AG04450 (cell line): Measurements from ENCODE around the gene AMOTL2. TPM values are rescaled to one million over a fixed set of nuclear protein-coding genes. Genes with fewer than 3 reads are reported as not detected.
A peak's percentile ranks its signal among the peaks of the same experiment; 100 is the strongest.

Experiments
- CTCF ChIA-PET: fragments of 300-600, 350-600 bp; formaldehyde crosslinking; extraction: SDS; loops from one replicate; lab custom pipeline; 2022; ENCODE audit warnings: antibody characterized with exemption, inconsistent platforms; lab: Charles Lee
- POLR2A ChIA-PET: fragments of 350-600 bp; formaldehyde crosslinking; extraction: SDS; loops from one replicate; lab custom pipeline; 2021; ENCODE audit warnings: antibody characterized with exemption, inconsistent platforms; lab: Yijun Ruan, JAX
- DNase-seq: peaks from one replicate; pipeline ENCODE4 v3.0.0-alpha.2; 2011; ENCODE audit warnings: low read depth, low spot score
- H3K27ac ChIP-seq: one replicate; pipeline ENCODE4 v1.5.1; 2012; ENCODE audit warnings: low read depth, low read length, control low read depth
- H3K27me3 ChIP-seq: one replicate; pipeline ENCODE4 v1.6.0; 2012; ENCODE audit warnings: low read length; ENCODE audit not compliant: control insufficient read depth, insufficient read depth
- H3K4me3 ChIP-seq: 2 replicates; pipeline ENCODE4 v1.5.1; 2011; ENCODE audit warnings: mild to moderate bottlenecking, low read depth, low read length, control low read depth
- H3K9me3 ChIP-seq: 2 replicates; pipeline ENCODE4 v1.5.1; 2012; ENCODE audit warnings: low read length; ENCODE audit not compliant: control insufficient read depth, insufficient read depth
- polyA plus RNA-seq: library from polyadenylated mRNA; depleted of rRNA; stranded (reverse); fragments of >200 nt; gene quantifications from 2 replicates; pipeline ENCODE4 v1.2.3, GENCODE V29; 2011
- TF ChIP-seq, protein P1 (sequence below): IDR thresholded peaks from 2 replicates; pipeline ENCODE4 v1.5.1; 2011; ENCODE audit warnings: low read depth, low read length, control low read depth, inconsistent platforms

Gene AMOTL2
- polyA plus RNA-seq, 1 experiment, result 74.5 TPM

DNA sequence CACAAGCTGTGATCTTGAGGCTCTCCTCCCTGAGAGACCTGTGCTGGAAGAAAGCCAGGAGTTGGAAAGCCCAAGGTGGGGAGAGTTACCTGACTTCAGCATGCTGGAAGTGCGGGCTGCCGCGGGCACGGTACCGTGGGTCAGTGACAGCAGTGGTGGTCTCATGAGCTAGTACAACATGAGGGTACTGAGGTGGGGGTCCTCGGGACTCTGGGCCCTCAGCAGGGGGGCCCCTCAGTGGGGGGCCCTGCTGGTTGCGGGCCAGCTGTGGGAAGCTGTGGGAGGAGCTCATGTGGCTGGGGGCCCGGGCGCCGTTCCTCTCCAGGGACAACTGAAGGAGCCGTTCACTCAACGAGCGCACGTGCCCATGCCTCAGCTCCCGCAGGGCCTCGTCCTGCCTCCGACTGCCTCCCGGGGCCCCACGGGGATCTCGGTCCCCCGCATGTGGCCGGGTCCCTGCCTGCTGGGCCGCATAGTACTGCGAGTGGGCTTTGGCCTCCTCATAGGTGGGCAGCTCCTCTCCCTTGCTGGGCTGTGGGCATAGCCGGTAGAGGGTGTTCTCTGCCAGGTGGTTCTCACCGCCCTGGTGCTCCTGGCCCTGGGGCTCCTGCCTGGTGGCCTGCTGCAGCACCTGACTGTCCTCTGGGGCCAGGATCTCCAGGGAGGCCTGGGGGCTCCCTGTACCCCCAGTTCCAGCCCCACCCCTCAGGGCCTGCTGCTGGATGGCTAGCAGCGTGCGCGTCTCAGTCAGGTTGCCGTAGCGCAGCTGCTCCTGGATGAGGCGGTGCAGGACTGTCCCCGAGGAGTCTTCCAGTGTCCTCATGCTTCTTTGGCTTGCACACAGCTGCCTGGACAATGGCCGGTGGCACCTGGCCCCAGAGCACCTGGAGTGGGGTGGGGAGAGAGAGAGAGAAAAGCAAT lies 3.4 kb downstream of the AMOTL2 start:
- TF ChIP-seq, protein P1, sequence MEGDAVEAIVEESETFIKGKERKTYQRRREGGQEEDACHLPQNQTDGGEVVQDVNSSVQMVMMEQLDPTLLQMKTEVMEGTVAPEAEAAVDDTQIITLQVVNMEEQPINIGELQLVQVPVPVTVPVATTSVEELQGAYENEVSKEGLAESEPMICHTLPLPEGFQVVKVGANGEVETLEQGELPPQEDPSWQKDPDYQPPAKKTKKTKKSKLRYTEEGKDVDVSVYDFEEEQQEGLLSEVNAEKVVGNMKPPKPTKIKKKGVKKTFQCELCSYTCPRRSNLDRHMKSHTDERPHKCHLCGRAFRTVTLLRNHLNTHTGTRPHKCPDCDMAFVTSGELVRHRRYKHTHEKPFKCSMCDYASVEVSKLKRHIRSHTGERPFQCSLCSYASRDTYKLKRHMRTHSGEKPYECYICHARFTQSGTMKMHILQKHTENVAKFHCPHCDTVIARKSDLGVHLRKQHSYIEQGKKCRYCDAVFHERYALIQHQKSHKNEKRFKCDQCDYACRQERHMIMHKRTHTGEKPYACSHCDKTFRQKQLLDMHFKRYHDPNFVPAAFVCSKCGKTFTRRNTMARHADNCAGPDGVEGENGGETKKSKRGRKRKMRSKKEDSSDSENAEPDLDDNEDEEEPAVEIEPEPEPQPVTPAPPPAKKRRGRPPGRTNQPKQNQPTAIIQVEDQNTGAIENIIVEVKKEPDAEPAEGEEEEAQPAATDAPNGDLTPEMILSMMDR, result no peak
- no peaks in the 10 kb centered on the region for H3K27me3 ChIP-seq
- peak overlapping the region; percentile 100 for H3K27ac ChIP-seq
- H3K4me3 ChIP-seq, result peak overlapping the region; percentile 98
- peaks cover 8% of the 10 kb centered on the region; the same call in 1 of the 2 replicates for H3K9me3 ChIP-seq
- ChIA-PET CTCF (interaction anchor here (0.6 to 2.7 kb wide), 10 partner anchors 57 to 1709 kb away, joined by 3 to 21 read pairs (median 6); no protein-coding TSS in a partner anchor), POLR2A (interaction anchor here (0.9 to 7.0 kb wide), 16 partner anchors 7 to 114 kb away, joined by 3 to 72 read pairs (median 5); partner anchors contain the start of genes ANAPC13 and CEP63)
- DNase-seq, result no peak

DNA sequence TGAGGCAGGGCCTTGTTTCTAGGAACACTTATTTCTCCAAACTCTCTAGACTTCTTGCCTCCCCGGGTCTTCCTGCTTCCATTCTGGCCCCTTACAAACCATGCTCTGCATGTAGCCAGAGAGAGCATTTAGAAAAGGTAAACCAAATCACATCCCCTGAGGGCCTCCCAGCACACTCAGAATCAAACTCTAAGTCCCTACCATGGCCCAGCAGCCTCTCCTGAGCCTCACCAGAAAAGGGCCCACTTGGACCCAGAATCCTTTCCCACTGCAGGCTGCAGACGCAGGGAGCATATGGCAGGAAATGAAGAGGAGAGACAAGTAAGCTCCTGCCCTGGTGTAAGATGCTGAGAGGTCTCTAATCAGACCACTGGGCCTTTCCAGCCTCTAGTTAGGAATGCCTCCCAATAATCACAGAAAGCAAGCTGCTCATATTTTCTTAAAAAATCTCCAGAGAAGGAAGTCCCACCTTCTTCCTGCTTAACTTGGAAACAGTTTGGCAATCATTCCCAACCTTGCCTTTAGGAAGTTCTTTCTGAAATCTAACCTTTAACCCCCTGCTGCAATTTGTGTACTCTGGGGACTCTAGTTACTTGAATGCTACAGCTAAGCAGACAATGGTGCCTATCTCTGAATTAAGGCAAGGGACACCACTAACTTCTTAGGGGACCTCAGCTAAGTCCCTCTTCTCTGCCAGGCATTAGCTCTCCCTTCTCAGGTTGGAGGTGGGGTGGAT lies 4.2 kb downstream of the AMOTL2 start:
- Histone ChIP-seq H3K4me3 (peak overlapping the region; percentile 98), H3K27me3 (no peaks in the 10 kb centered on the region), H3K9me3 (peaks cover 8% of the 10 kb centered on the region; the same call in 1 of the 2 replicates), H3K27ac (peak overlapping the region; percentile 100)
- ChIA-PET POLR2A (interaction anchor here (0.9 to 7.0 kb wide), 13 partner anchors 13 to 113 kb away, joined by 3 to 53 read pairs (median 5); no protein-coding TSS in a partner anchor), CTCF (interaction anchor here (0.6 to 2.7 kb wide), 8 partner anchors 56 to 1708 kb away, joined by 3 to 21 read pairs (median 6); no protein-coding TSS in a partner anchor)
- no peak for DNase-seq
- TF ChIP-seq, protein P1, result no peak

DNA sequence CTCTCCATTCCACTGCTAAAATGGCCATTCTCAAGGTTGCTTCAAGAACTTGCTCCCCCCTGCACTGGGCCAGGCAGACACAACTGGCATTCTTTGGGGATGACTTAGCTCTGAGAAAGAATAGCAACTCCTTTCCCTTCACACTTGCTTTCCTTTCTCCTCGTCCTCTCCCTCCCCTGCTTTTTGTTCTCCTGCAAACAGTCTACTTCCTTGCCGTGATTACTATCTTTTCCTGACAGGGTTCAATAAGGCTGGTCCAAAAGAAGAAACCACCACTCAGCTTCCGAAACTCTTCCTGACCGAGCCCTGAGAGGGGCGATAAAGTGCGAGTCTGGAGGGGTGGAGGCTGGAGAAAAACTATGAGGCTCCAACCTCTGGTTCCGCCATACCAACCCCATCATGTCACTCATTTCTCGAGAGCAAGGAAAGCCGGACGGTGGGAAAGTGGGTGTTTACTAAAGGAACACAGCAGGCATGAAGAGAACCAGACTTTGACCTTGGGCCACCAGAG lies 5.0 kb downstream of the AMOTL2 start:
- DNase-seq, result no peak
- ChIA-PET CTCF (interaction anchor here (1.7 to 2.7 kb wide), 4 partner anchors 61 to 157 kb away, joined by 4 to 21 read pairs (median 13); no protein-coding TSS in a partner anchor), POLR2A (interaction anchor here (0.5 to 7.0 kb wide), 8 partner anchors 12 to 146 kb away, joined by 3 to 53 read pairs (median 5); no protein-coding TSS in a partner anchor)
- peaks cover 8% of the 10 kb centered on the region; the same call in 1 of the 2 replicates for H3K9me3 ChIP-seq
- TF ChIP-seq, protein P1, result no peak
- peak overlapping the region; percentile 100 for H3K27ac ChIP-seq
- H3K27me3 ChIP-seq, result no peaks in the 10 kb centered on the region
- peak overlapping the region; percentile 98 for H3K4me3 ChIP-seq

DNA sequence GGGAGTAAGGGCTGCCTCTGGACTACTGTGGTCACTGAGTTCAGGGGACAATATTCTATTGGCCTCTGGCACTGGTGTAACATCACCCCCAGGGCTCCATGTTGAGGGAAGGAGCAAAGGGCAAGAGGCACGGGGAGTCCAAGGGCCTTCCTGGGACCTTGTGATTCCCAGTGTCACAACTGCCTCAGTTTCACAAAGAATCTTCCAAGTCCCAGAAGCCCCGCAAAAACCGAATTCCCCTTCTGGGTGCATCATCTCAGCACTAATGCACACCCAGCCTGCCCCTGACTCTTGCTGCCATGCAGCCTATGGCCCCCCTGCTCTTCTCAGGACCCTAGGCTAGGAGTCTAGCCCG lies 5.5 kb downstream of the AMOTL2 start:
- TF ChIP-seq, protein P1, result no peak
- Histone ChIP-seq H3K4me3 (peak overlapping the region; percentile 7; the same call in 1 of the 2 replicates), H3K9me3 (peaks cover 4% of the 10 kb centered on the region; the same call in 1 of the 2 replicates), H3K27ac (peak overlapping the region; percentile 100), H3K27me3 (no peaks in the 10 kb centered on the region)
- POLR2A ChIA-PET, result interaction anchor here (0.5 to 7.0 kb wide), 11 partner anchors 11 to 146 kb away, joined by 3 to 53 read pairs (median 4); no protein-coding TSS in a partner anchor
- CTCF ChIA-PET, result interaction anchor here (0.7 to 2.5 kb wide), 2 partner anchors 157 to 440 kb away, joined by 6 to 8 read pairs; no protein-coding TSS in a partner anchor
- no peak for DNase-seq
